PFSK-1 (cell line): ENCODE data around the gene IGSF21.

Source experiments
- FOXP2 ChIP-seq: optimal IDR thresholded peaks from 2 replicates; pipeline ENCODE3; 2011; ENCODE audit warnings: borderline replicate concordance, control low read depth, inconsistent platforms; ENCODE audit not compliant: insufficient read depth; ENCODE audit errors: extremely low read length, extremely low read depth
- POLR2AphosphoS5 ChIP-seq: IDR thresholded peaks from 2 replicates; pipeline ENCODE4 v1.6.1; 2012; ENCODE audit warnings: low read depth, mild to moderate bottlenecking, control low read depth, low read length, moderate library complexity
- SIN3A ChIP-seq: IDR thresholded peaks from 2 replicates; pipeline ENCODE4 v1.6.1; 2012; ENCODE audit warnings: mild to moderate bottlenecking, low read length, moderate library complexity, borderline replicate concordance; ENCODE audit not compliant: insufficient read depth
- TAF1 ChIP-seq: IDR thresholded peaks from 2 replicates; pipeline ENCODE4 v1.6.1; 2012; ENCODE audit warnings: low read length, control low read depth, borderline replicate concordance; ENCODE audit not compliant: insufficient read depth
- TF ChIP-seq, protein P1 (sequence below), 2 experiments: IDR thresholded peaks; 2 replicates each; pipeline versions ENCODE4 v1.6.1 to v1.8.0; 2011 to 2012; ENCODE audit warnings: low read depth in 2 of 2, low read length in 2 of 2, control low read depth in 1 of 2, inconsistent platforms in 1 of 2, mild to moderate bottlenecking in 1 of 2, moderate library complexity in 1 of 2; ENCODE audit not compliant: insufficient read depth in 1 of 2

The IGSF21 gene

GRCh38 chr1:18141661-18142060, 34.1 kb downstream of the IGSF21 start:
- TF ChIP-seq POLR2AphosphoS5 (no peak), SIN3A (no peak), TAF1 (no peak), FOXP2 (no peak)
- TF ChIP-seq, protein P1, sequence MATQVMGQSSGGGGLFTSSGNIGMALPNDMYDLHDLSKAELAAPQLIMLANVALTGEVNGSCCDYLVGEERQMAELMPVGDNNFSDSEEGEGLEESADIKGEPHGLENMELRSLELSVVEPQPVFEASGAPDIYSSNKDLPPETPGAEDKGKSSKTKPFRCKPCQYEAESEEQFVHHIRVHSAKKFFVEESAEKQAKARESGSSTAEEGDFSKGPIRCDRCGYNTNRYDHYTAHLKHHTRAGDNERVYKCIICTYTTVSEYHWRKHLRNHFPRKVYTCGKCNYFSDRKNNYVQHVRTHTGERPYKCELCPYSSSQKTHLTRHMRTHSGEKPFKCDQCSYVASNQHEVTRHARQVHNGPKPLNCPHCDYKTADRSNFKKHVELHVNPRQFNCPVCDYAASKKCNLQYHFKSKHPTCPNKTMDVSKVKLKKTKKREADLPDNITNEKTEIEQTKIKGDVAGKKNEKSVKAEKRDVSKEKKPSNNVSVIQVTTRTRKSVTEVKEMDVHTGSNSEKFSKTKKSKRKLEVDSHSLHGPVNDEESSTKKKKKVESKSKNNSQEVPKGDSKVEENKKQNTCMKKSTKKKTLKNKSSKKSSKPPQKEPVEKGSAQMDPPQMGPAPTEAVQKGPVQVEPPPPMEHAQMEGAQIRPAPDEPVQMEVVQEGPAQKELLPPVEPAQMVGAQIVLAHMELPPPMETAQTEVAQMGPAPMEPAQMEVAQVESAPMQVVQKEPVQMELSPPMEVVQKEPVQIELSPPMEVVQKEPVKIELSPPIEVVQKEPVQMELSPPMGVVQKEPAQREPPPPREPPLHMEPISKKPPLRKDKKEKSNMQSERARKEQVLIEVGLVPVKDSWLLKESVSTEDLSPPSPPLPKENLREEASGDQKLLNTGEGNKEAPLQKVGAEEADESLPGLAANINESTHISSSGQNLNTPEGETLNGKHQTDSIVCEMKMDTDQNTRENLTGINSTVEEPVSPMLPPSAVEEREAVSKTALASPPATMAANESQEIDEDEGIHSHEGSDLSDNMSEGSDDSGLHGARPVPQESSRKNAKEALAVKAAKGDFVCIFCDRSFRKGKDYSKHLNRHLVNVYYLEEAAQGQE (IDR thresholded peaks at IDR 0.05; ENCODE audit: insufficient read depth in 1 of 2, low read depth in 2 of 2, low read length in 2 of 2), result no peak

GRCh38 chr1:18142471-18142870, 34.9 kb downstream of the IGSF21 start:
- TF ChIP-seq SIN3A (no peak), POLR2AphosphoS5 (no peak), TAF1 (no peak), FOXP2 (no peak)
- TF ChIP-seq, protein P1 (IDR thresholded peaks at IDR 0.05; ENCODE audit: insufficient read depth in 1 of 2, low read depth in 2 of 2, low read length in 2 of 2), result no peak

- TF ChIP-seq, protein P1 (IDR thresholded peaks at IDR 0.05; ENCODE audit: insufficient read depth in 1 of 2, low read depth in 2 of 2, low read length in 2 of 2), result no peak
- no peak for TF ChIP-seq POLR2AphosphoS5
- TF ChIP-seq FOXP2, result no peak
- no peak for TF ChIP-seq SIN3A
- TF ChIP-seq TAF1, result no peak
Observed at GRCh38 chr1:18142969-18143368, 35.4 kb downstream of the IGSF21 start.

GRCh38 chr1:18144062-18144461, 36.5 kb downstream of the IGSF21 start:
- TF ChIP-seq, protein P1 (IDR thresholded peaks at IDR 0.05; ENCODE audit: insufficient read depth in 1 of 2, low read depth in 2 of 2, low read length in 2 of 2), result no peak
- TF ChIP-seq POLR2AphosphoS5 (no peak), FOXP2 (no peak), SIN3A (no peak), TAF1 (no peak)

GRCh38 chr1:18144916-18145647, 37.5 kb downstream of the IGSF21 start:
- no peak for TF ChIP-seq POLR2AphosphoS5
- TF ChIP-seq, protein P1 (IDR thresholded peaks at IDR 0.05; ENCODE audit: insufficient read depth in 1 of 2, low read depth in 2 of 2, low read length in 2 of 2), result no peak
- TF ChIP-seq SIN3A, result no peak
- TF ChIP-seq TAF1, result no peak
- no peak for TF ChIP-seq FOXP2
